ENCODE measurements around the gene HSPA6. TPM values are rescaled to one million over a fixed set of nuclear protein-coding genes. Genes with fewer than 3 reads are reported as not detected.
"Not testable (repeated sequence)": the region's sequence is repeated elsewhere in the genome, so short reads cannot be mapped to it uniquely, and the experiment has no call there.

The HSPA6 gene
- total RNA-seq, 1 donor from 2014 or later = 0.68 TPM

- not testable (repeated sequence) for H3K79me2 ChIP-seq (ENCODE audit: insufficient read depth, low read length); DNase-seq (ENCODE audit: low read depth); FAIRE-seq
Measured at GRCh38 chr1:161554340-161554739, 30.0 kb downstream of the HSPA6 start.

GRCh38 chr1:161554815-161555417 lies 30.6 kb downstream of the HSPA6 start:
- not testable (repeated sequence) for H3K4me3 Mint-ChIP-seq (ENCODE audit: unreplicated experiment); H3K36me3 ChIP-seq (ENCODE audit: insufficient read depth, low read length); H3K9ac ChIP-seq (ENCODE audit: low read length); H3K36me3 Mint-ChIP-seq (ENCODE audit: low read depth, unreplicated experiment); FAIRE-seq; H3K9me3 ChIP-seq (ENCODE audit: insufficient read depth, low read depth, low read length); H4K20me1 ChIP-seq (ENCODE audit: insufficient read depth, low read length); H3K27ac ChIP-seq (ENCODE audit: low read depth, low read length); H3K27ac Mint-ChIP-seq (ENCODE audit: unreplicated experiment); DNase-seq (ENCODE audit: low read depth); H3K9me3 Mint-ChIP-seq (ENCODE audit: unreplicated experiment); H3K4me1 ChIP-seq (ENCODE audit: insufficient read depth, low read length); H3K4me3 ChIP-seq (ENCODE audit: insufficient read depth, low read depth, low read length); H2AFZ ChIP-seq (ENCODE audit: low read depth, low read length); H3K79me2 ChIP-seq (ENCODE audit: insufficient read depth, low read length); H3K27me3 Mint-ChIP-seq (ENCODE audit: low read depth, unreplicated experiment); H3K27me3 ChIP-seq (ENCODE audit: insufficient read depth, low read length); H3K4me2 ChIP-seq (ENCODE audit: low read length); H3K4me1 Mint-ChIP-seq (ENCODE audit: low read depth, unreplicated experiment)

More at GRCh38 chr1:161554340-161554739, 30.0 kb downstream of the HSPA6 start:
- H3K27ac ChIP-seq (ENCODE audit: low read depth, low read length); H3K27me3 ChIP-seq (ENCODE audit: insufficient read depth, low read length); H3K4me3 ChIP-seq (ENCODE audit: insufficient read depth, low read depth, low read length); H4K20me1 ChIP-seq (ENCODE audit: insufficient read depth, low read length); H3K36me3 Mint-ChIP-seq (ENCODE audit: low read depth, unreplicated experiment); H3K27me3 Mint-ChIP-seq (ENCODE audit: low read depth, unreplicated experiment); H3K4me1 Mint-ChIP-seq (ENCODE audit: low read depth, unreplicated experiment); H2AFZ ChIP-seq (ENCODE audit: low read depth, low read length); H3K9me3 ChIP-seq (ENCODE audit: insufficient read depth, low read depth, low read length); H3K4me2 ChIP-seq (ENCODE audit: low read length); H3K9me3 Mint-ChIP-seq (ENCODE audit: unreplicated experiment); H3K27ac Mint-ChIP-seq (ENCODE audit: unreplicated experiment); H3K36me3 ChIP-seq (ENCODE audit: insufficient read depth, low read length); H3K9ac ChIP-seq (ENCODE audit: low read length); H3K4me3 Mint-ChIP-seq (ENCODE audit: unreplicated experiment); H3K4me1 ChIP-seq (ENCODE audit: insufficient read depth, low read length): not testable (repeated sequence)

- H3K4me3 Mint-ChIP-seq (ENCODE audit: unreplicated experiment) = not testable (repeated sequence)
Measured at GRCh38 chr1:161556143-161556542, 31.8 kb downstream of the HSPA6 start.

DNA sequence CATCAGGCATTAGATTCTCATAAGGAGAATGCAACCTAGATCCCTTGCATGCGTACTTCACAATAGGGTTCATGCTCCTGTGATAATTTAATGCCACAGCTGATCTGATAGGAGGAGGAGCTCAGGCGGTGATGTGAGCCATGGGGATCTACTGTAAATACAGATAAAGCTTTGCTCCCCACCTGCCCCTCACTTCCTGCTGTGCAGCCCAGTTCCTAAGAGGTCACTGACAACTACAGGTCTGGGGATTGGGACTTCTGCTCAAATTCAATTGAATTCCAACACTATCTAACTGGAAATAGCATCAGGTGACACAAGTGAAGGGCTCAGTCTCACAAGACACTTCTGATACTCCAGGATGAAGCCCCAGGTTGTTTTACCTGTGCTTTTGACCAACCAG lies 32.6 kb downstream of the HSPA6 start:
- not testable (repeated sequence) for DNase-seq (ENCODE audit: low read depth); H3K4me3 Mint-ChIP-seq (ENCODE audit: unreplicated experiment); H3K27ac ChIP-seq (ENCODE audit: low read depth, low read length); H3K27me3 Mint-ChIP-seq (ENCODE audit: low read depth, unreplicated experiment); H3K27ac Mint-ChIP-seq (ENCODE audit: unreplicated experiment); H3K9ac ChIP-seq (ENCODE audit: low read length); H3K27me3 ChIP-seq (ENCODE audit: insufficient read depth, low read length); H3K79me2 ChIP-seq (ENCODE audit: insufficient read depth, low read length); H2AFZ ChIP-seq (ENCODE audit: low read depth, low read length); H3K4me2 ChIP-seq (ENCODE audit: low read length); H3K4me1 ChIP-seq (ENCODE audit: insufficient read depth, low read length); H3K9me3 ChIP-seq (ENCODE audit: insufficient read depth, low read depth, low read length); H3K4me3 ChIP-seq (ENCODE audit: insufficient read depth, low read depth, low read length); H3K4me1 Mint-ChIP-seq (ENCODE audit: low read depth, unreplicated experiment); FAIRE-seq; H4K20me1 ChIP-seq (ENCODE audit: insufficient read depth, low read length); H3K36me3 ChIP-seq (ENCODE audit: insufficient read depth, low read length); H3K9me3 Mint-ChIP-seq (ENCODE audit: unreplicated experiment); H3K36me3 Mint-ChIP-seq (ENCODE audit: low read depth, unreplicated experiment)

More at GRCh38 chr1:161556143-161556542, 31.8 kb downstream of the HSPA6 start:
- H3K4me2 ChIP-seq (ENCODE audit: low read length); H3K4me3 ChIP-seq (ENCODE audit: insufficient read depth, low read depth, low read length); FAIRE-seq; H3K27ac ChIP-seq (ENCODE audit: low read depth, low read length); H3K79me2 ChIP-seq (ENCODE audit: insufficient read depth, low read length); H3K36me3 Mint-ChIP-seq (ENCODE audit: low read depth, unreplicated experiment); H3K27me3 ChIP-seq (ENCODE audit: insufficient read depth, low read length); H3K4me1 ChIP-seq (ENCODE audit: insufficient read depth, low read length); H3K36me3 ChIP-seq (ENCODE audit: insufficient read depth, low read length); H3K4me1 Mint-ChIP-seq (ENCODE audit: low read depth, unreplicated experiment); H3K9me3 ChIP-seq (ENCODE audit: insufficient read depth, low read depth, low read length); H3K9ac ChIP-seq (ENCODE audit: low read length); H3K9me3 Mint-ChIP-seq (ENCODE audit: unreplicated experiment); H2AFZ ChIP-seq (ENCODE audit: low read depth, low read length); DNase-seq (ENCODE audit: low read depth); H3K27me3 Mint-ChIP-seq (ENCODE audit: low read depth, unreplicated experiment); H4K20me1 ChIP-seq (ENCODE audit: insufficient read depth, low read length); H3K27ac Mint-ChIP-seq (ENCODE audit: unreplicated experiment): not testable (repeated sequence)

DNA sequence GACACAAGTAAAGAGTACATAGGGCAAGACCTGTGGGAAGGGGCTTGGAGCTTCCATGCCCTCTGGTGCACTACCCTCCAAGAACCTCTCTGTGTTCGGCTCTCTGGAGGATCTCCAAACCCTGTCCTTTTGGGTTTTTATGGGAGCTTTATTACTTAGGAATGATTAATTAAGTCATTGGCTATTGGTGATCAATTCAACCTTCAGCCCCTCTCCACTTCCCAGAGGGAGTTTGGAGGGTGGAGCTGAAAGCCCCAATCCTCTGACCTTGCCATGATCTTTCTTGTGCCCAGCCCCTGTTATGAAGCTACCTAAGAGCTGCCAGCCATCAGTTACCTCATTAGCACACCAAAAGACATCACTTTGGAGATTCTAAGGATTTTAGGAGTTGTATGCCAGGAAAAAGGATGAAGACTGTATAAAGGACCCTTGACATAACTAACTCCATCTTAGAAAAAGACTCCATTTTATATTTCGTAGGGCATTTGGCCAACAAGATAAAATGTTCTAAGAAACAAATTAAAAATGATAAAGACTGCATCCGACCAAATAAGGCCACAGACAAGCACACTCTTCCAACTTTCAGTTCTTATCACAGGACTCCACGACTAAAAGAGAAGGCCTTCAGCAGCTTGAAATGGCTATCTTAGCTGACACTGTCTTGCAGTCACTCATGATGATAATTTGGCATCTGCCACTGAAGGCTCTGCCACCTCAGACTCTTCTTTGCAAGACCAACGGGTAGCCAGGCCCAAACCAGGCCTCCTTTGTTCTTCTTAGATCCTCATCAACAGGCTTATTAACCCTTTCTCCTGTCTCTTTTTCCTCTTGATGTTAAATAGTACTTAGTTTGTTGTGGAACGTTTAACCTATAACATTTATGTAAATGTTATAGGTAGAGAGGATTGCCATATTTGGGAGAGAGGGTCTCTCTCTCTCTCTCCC lies 33.4 kb downstream of the HSPA6 start:
- not testable (repeated sequence) for H3K4me3 Mint-ChIP-seq (ENCODE audit: unreplicated experiment); H3K27ac Mint-ChIP-seq (ENCODE audit: unreplicated experiment); H3K79me2 ChIP-seq (ENCODE audit: insufficient read depth, low read length); H3K9me3 Mint-ChIP-seq (ENCODE audit: unreplicated experiment); H3K4me1 ChIP-seq (ENCODE audit: insufficient read depth, low read length); H3K27ac ChIP-seq (ENCODE audit: low read depth, low read length); H3K27me3 Mint-ChIP-seq (ENCODE audit: low read depth, unreplicated experiment); H3K36me3 ChIP-seq (ENCODE audit: insufficient read depth, low read length); H3K4me1 Mint-ChIP-seq (ENCODE audit: low read depth, unreplicated experiment); DNase-seq (ENCODE audit: low read depth); H3K36me3 Mint-ChIP-seq (ENCODE audit: low read depth, unreplicated experiment); FAIRE-seq; H3K27me3 ChIP-seq (ENCODE audit: insufficient read depth, low read length); H3K9me3 ChIP-seq (ENCODE audit: insufficient read depth, low read depth, low read length); H3K4me3 ChIP-seq (ENCODE audit: insufficient read depth, low read depth, low read length); H3K9ac ChIP-seq (ENCODE audit: low read length); H3K4me2 ChIP-seq (ENCODE audit: low read length); H4K20me1 ChIP-seq (ENCODE audit: insufficient read depth, low read length); H2AFZ ChIP-seq (ENCODE audit: low read depth, low read length)

Data from astrocyte (in vitro differentiated cells and primary cell).